ENCODE data around the gene BACE2. TPM values are rescaled to one million over a fixed set of nuclear protein-coding genes. Genes with fewer than 3 reads are reported as not detected.

The BACE2 gene
- total RNA-seq, 1 donor from 2014 or later = 16.0 TPM

DNA sequence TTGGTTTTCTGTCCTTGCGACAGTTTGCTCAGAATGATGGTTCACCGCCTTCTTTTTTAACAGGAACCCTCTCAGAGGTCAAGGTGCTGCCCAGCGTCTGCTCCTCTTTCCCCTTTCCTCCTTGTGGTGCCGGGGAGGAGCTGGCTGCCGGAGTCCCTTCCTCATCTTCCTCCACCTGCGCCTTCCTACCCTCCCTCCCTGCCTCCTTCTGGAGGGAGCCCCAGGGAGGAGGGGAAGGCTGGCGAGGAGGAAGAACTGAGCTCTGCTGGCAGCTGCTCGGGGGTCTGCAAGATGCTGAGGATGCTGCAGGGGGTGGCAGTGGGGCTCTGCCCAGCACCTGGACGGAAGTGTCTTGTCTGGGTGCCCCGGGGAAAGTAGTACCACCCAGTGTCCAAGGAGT lies 31.2 kb downstream of the BACE2 start:
- Histone ChIP-seq H3K27me3 (ENCODE audit: low read depth) (no peaks in the 10 kb centered on the region), H3K9me3 (replicated peaks) (no peaks in the 10 kb centered on the region), H3K4me3 (no peak overlapping the region), H3K36me3 (no peaks in the 10 kb centered on the region), H3K27ac (replicated peaks) (no peak overlapping the region), H3K4me1 (peaks cover 7% of the 10 kb centered on the region)
- DNase-seq = no peak
- TF ChIP-seq, protein P1, sequence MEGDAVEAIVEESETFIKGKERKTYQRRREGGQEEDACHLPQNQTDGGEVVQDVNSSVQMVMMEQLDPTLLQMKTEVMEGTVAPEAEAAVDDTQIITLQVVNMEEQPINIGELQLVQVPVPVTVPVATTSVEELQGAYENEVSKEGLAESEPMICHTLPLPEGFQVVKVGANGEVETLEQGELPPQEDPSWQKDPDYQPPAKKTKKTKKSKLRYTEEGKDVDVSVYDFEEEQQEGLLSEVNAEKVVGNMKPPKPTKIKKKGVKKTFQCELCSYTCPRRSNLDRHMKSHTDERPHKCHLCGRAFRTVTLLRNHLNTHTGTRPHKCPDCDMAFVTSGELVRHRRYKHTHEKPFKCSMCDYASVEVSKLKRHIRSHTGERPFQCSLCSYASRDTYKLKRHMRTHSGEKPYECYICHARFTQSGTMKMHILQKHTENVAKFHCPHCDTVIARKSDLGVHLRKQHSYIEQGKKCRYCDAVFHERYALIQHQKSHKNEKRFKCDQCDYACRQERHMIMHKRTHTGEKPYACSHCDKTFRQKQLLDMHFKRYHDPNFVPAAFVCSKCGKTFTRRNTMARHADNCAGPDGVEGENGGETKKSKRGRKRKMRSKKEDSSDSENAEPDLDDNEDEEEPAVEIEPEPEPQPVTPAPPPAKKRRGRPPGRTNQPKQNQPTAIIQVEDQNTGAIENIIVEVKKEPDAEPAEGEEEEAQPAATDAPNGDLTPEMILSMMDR (IDR thresholded peaks at IDR 0.05; ENCODE audit: borderline replicate concordance) = no peak
- intact Hi-C loops (cut with micrococcal nuclease) = no loop called here

DNA sequence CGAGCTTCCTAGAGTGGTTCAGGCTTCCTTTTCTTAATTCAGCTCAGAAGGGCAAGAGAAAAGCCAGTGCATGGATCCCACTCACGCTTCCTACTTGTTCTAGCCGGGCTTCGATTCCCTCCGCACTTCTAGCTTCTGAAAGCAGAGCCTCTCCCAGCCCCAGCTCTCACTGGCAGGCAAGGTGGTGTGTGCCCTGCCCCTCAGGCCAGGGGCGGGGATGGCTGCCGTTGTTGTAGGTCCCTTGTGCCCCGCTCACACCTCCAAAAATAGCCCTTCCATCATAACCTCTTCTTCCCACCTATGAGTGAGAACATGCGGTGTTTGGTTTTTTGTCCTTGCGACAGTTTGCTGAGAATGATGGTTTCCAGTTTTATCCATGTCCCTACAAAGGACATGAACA lies 31.6 kb downstream of the BACE2 start:
- Histone ChIP-seq H3K9me3 (replicated peaks) (no peaks in the 10 kb centered on the region), H3K4me3 (no peak overlapping the region), H3K27ac (replicated peaks) (no peak overlapping the region), H3K36me3 (no peaks in the 10 kb centered on the region), H3K27me3 (ENCODE audit: low read depth) (no peaks in the 10 kb centered on the region), H3K4me1 (peaks cover 7% of the 10 kb centered on the region)
- intact Hi-C loops (cut with micrococcal nuclease) = no loop called here
- DNase-seq = no peak
- TF ChIP-seq, protein P1 (IDR thresholded peaks at IDR 0.05; ENCODE audit: borderline replicate concordance) = no peak

DNA sequence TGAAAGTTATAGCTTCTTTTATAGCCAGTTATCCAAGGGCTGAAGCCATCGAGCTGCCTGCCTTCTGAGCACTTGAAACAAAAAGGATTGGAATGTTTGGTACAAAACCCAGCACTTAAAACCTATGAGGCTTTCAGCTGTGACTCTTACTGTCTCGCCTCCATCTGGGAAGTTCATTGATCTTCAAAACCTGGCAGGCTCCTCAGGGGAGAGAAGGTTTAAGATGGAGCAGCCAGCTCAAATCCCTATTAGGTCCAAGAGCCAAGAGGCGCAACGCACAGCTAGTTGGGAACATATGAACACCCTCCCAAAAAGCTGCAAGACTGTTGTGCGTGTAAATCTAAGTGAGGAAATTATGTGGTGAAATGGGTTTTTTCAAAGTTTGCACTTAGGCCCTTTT lies 33.4 kb downstream of the BACE2 start:
- Histone ChIP-seq H3K27ac (replicated peaks) (no peak overlapping the region), H3K9me3 (replicated peaks) (no peaks in the 10 kb centered on the region), H3K36me3 (no peaks in the 10 kb centered on the region), H3K4me3 (no peak overlapping the region), H3K27me3 (ENCODE audit: low read depth) (no peaks in the 10 kb centered on the region), H3K4me1 (peaks cover 7% of the 10 kb centered on the region)
- no peak for DNase-seq
- intact Hi-C loops (cut with micrococcal nuclease) = no loop called here
- TF ChIP-seq, protein P1 (IDR thresholded peaks at IDR 0.05; ENCODE audit: borderline replicate concordance) = no peak

DNA sequence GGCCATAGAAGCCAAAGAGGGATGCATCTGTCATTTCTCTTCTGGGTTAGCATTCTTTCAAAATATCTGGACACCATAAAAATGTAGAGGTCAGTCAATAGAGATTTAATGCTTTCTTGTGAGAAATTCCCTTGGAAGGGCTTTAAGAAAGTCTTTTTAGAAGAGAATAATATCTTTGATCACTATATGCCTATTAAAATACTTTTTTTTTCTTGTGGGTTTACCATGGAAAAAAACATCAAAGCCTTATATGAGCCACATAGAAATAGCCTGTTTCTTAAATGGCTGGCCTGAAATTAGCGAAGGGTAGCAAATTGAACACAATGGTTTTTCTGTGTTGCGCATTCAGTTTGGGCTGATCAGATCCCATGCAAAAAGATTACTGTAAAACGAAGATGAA lies 36.8 kb downstream of the BACE2 start:
- intact Hi-C loops (cut with micrococcal nuclease) = no loop called here
- H3K36me3 ChIP-seq = no peaks in the 10 kb centered on the region
- no peak for DNase-seq
- no peaks in the 10 kb centered on the region for H3K9me3 ChIP-seq (replicated peaks)
- TF ChIP-seq, protein P1 (IDR thresholded peaks at IDR 0.05; ENCODE audit: borderline replicate concordance) = no peak
- H3K4me1 ChIP-seq = peaks cover 17% of the 10 kb centered on the region
- no peak overlapping the region for H3K27ac ChIP-seq (replicated peaks)
- no peak overlapping the region for H3K4me3 ChIP-seq
- H3K27me3 ChIP-seq (ENCODE audit: low read depth) = no peaks in the 10 kb centered on the region

DNA sequence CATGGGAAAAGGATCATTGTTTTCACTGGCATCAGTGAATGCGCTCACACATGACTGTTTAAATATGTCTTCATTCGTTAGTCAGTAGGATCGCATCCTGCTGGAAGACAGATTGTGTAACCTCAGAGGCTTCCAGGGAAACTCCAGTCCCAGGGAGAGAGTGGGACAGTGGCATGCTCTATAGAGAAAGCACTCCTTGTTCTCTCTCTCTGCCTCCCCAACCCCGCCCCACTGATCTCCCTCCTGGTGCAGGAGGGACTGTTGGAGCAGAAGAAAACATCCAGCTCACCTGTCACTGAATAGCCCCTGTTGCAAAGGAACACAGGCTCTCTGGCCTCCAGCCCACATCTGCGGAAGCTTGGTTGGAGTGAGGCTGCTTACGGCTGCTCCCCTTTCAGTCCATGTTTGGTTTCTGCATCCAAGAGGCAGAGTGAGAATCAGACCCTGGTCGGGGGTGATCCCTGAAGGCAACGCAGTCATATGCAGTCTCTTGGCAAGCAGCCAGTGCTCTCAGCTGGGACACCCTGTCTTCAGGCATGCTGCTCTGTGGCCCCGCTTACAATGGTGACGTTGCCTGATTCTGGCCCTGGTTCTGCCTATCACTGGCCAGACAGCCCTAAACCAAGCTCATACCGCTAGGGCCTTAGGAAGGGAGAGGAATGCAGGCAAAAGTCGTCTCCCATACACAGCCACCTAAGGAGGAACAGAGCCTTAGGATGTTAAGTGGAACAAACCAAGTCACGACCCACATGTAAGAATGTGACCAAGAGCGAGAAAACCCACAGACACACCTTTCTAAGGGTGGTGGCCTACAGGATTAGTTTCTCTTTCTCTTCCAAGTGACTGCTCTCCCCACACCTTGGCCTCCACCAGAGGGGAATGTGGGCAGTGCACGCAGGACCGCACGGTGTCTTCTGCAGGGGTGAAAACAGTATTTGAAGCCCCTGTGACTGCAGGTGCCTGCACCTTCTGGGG lies 39.7 kb downstream of the BACE2 start:
- intact Hi-C loops (cut with micrococcal nuclease) = no loop called here
- Histone ChIP-seq H3K27me3 (ENCODE audit: low read depth) (no peaks in the 10 kb centered on the region), H3K4me1 (peaks cover 17% of the 10 kb centered on the region), H3K27ac (replicated peaks) (peak overlapping the region; percentile 75), H3K9me3 (replicated peaks) (no peaks in the 10 kb centered on the region), H3K4me3 (peak overlapping the region; percentile 50), H3K36me3 (peaks cover 6% of the 10 kb centered on the region)
- TF ChIP-seq, protein P1 (IDR thresholded peaks at IDR 0.05; ENCODE audit: borderline replicate concordance) = no peak
- peak; percentile 78 for DNase-seq

Data from left ventricle myocardium inferior (tissue), 1 donor.